Measurements from ENCODE around the gene NOS1AP. TPM values are rescaled to one million over a fixed set of nuclear protein-coding genes. Genes with fewer than 3 reads are reported as not detected.
"Not testable (repeated sequence)": the region's sequence is repeated elsewhere in the genome, so short reads cannot be mapped to it uniquely, and the experiment has no call there.

The NOS1AP gene
- total RNA-seq, 1 experiment from 2014 or later: 9.9 TPM

- CTCF ChIA-PET: no interaction called here
- no peak overlapping the region for H3K27ac Mint-ChIP-seq (ENCODE audit: unreplicated experiment)
- BruUV-seq (replicated peaks): no TSS peak
- peaks cover 17% of the 10 kb centered on the region for H3K27me3 Mint-ChIP-seq (ENCODE audit: unreplicated experiment)
- DNase-seq: no peak
- intact Hi-C loops (cut with micrococcal nuclease; ENCODE audit: unreplicated experiment): no loop called here
- no peak overlapping the region for H3K4me3 Mint-ChIP-seq (ENCODE audit: low read depth, unreplicated experiment)
- no peaks in the 10 kb centered on the region for H3K9me3 Mint-ChIP-seq (ENCODE audit: low read depth, unreplicated experiment)
- peaks cover 20% of the 10 kb centered on the region for H3K4me1 Mint-ChIP-seq (ENCODE audit: low read depth, unreplicated experiment)
- no peaks in the 10 kb centered on the region for H3K36me3 Mint-ChIP-seq (ENCODE audit: insufficient read depth, unreplicated experiment)
- no peak for TF ChIP-seq CTCF (IDR thresholded peaks at IDR 0.05; ENCODE audit: unreplicated experiment)
Observed at GRCh38 chr1:162200096-162200847, 130.8 kb downstream of the NOS1AP start.

GRCh38 chr1:162201062-162201461 lies 131.6 kb downstream of the NOS1AP start:
- H3K36me3 Mint-ChIP-seq (ENCODE audit: insufficient read depth, unreplicated experiment); H3K27ac Mint-ChIP-seq (ENCODE audit: unreplicated experiment); intact Hi-C loops (cut with micrococcal nuclease; ENCODE audit: unreplicated experiment); CTCF ChIA-PET; H3K9me3 Mint-ChIP-seq (ENCODE audit: low read depth, unreplicated experiment); H3K4me3 Mint-ChIP-seq (ENCODE audit: low read depth, unreplicated experiment); BruUV-seq (replicated peaks); DNase-seq: not testable (repeated sequence)
- Mint-ChIP-seq H3K27me3 (ENCODE audit: unreplicated experiment) (peaks cover 17% of the 10 kb centered on the region), H3K4me1 (ENCODE audit: low read depth, unreplicated experiment) (peaks cover 23% of the 10 kb centered on the region)

- H3K4me1 Mint-ChIP-seq (ENCODE audit: low read depth, unreplicated experiment): peaks cover 30% of the 10 kb centered on the region
- no peak for TF ChIP-seq CTCF (IDR thresholded peaks at IDR 0.05; ENCODE audit: unreplicated experiment)
- no peak overlapping the region for H3K4me3 Mint-ChIP-seq (ENCODE audit: low read depth, unreplicated experiment)
- DNase-seq: no peak
- CTCF ChIA-PET: interaction anchor here (0.9 kb wide), 1 partner anchor 9 kb away, joined by 3 read pairs; no protein-coding TSS in a partner anchor
- intact Hi-C loops (cut with micrococcal nuclease; ENCODE audit: unreplicated experiment): no loop called here
- no peaks in the 10 kb centered on the region for H3K9me3 Mint-ChIP-seq (ENCODE audit: low read depth, unreplicated experiment)
- no peak overlapping the region for H3K27ac Mint-ChIP-seq (ENCODE audit: unreplicated experiment)
- peaks cover 5% of the 10 kb centered on the region for H3K36me3 Mint-ChIP-seq (ENCODE audit: insufficient read depth, unreplicated experiment)
- BruUV-seq (replicated peaks): no TSS peak
- H3K27me3 Mint-ChIP-seq (ENCODE audit: unreplicated experiment): peaks cover 17% of the 10 kb centered on the region
Observed at GRCh38 chr1:162204129-162204822, 134.8 kb downstream of the NOS1AP start.

DNA sequence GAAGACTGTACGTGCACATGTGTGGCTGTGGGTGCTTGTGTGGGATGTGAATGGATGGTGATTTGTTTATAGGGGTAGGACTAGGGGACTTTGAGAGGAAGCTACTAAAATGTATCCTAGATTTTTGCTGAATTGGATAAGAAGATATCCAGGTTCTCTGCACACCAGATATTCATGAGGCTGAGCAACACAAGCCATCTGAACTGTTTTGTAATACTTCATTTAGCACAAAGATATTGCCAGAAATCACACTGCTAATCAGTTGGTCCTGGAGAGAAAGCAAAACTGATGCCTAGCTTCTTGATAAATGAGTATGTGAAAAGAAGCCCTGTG lies 135.3 kb downstream of the NOS1AP start:
- BruUV-seq (replicated peaks): no TSS peak
- H3K9me3 Mint-ChIP-seq (ENCODE audit: low read depth, unreplicated experiment): no peaks in the 10 kb centered on the region
- intact Hi-C loops (cut with micrococcal nuclease; ENCODE audit: unreplicated experiment): no loop called here
- peaks cover 30% of the 10 kb centered on the region for H3K4me1 Mint-ChIP-seq (ENCODE audit: low read depth, unreplicated experiment)
- H3K36me3 Mint-ChIP-seq (ENCODE audit: insufficient read depth, unreplicated experiment): peaks cover 5% of the 10 kb centered on the region
- peaks cover 17% of the 10 kb centered on the region for H3K27me3 Mint-ChIP-seq (ENCODE audit: unreplicated experiment)
- H3K27ac Mint-ChIP-seq (ENCODE audit: unreplicated experiment): no peak overlapping the region
- H3K4me3 Mint-ChIP-seq (ENCODE audit: low read depth, unreplicated experiment): no peak overlapping the region
- no peak for TF ChIP-seq CTCF (IDR thresholded peaks at IDR 0.05; ENCODE audit: unreplicated experiment)
- CTCF ChIA-PET: interaction anchor here (0.9 kb wide), 1 partner anchor 9 kb away, joined by 3 read pairs; no protein-coding TSS in a partner anchor
- DNase-seq: no peak

Data from Calu3 (cell line).